Activated naive CD4-positive, alpha-beta T cell treated with anti-CD3 and anti-CD28 coated beads, Interleukin-2, amount 50 U/mL, for 16 hours (primary cell): Measurements from ENCODE around the gene DDX41.
"Not testable (repeated sequence)": the region's sequence is repeated elsewhere in the genome, so short reads cannot be mapped to it uniquely, and the experiment has no call there.

ENCODE experiments used
- DNase-seq: peaks from one replicate; pipeline ENCODE4 v3.0.0-alpha.2; 2020

Gene DDX41

GRCh38 chr5:177497292-177498012 lies 19.3 kb downstream of the DDX41 start, which contains the start of gene PDLIM7:
Gene PDLIM7, minus strand, starts transcription at chr5:177497604. Its CDS starts 1,092 bp downstream, at chr5:177496512.
- DNase-seq, result peak; percentile 91

- DNase-seq, result no peak
Observed at GRCh38 chr5:177496727-177497291, 20.0 kb downstream of the DDX41 start.

GRCh38 chr5:177496070-177496726 lies 20.6 kb downstream of the DDX41 start:
- DNase-seq, result no peak

- DNase-seq, result no peak
Observed at GRCh38 chr5:177495243-177496060, 21.3 kb downstream of the DDX41 start.

GRCh38 chr5:177494346-177495195 lies 22.2 kb downstream of the DDX41 start:
- no peak for DNase-seq

- DNase-seq, result no peak
Observed at GRCh38 chr5:177493795-177494345, 22.9 kb downstream of the DDX41 start.

- no peak for DNase-seq
Observed at GRCh38 chr5:177492841-177493240, 23.9 kb downstream of the DDX41 start.

- no peak for DNase-seq
Observed at GRCh38 chr5:177491983-177492746, 24.6 kb downstream of the DDX41 start.

GRCh38 chr5:177491429-177491945 lies 25.3 kb downstream of the DDX41 start:
- DNase-seq, result no peak

GRCh38 chr5:177490992-177491391 lies 25.8 kb downstream of the DDX41 start:
- no peak for DNase-seq

- DNase-seq, result no peak
Observed at GRCh38 chr5:177490311-177490991, 26.3 kb downstream of the DDX41 start.

GRCh38 chr5:177489119-177489716 lies 27.5 kb downstream of the DDX41 start:
- DNase-seq, result no peak

- DNase-seq, result no peak
Observed at GRCh38 chr5:177487975-177488374, 28.8 kb downstream of the DDX41 start.

GRCh38 chr5:177487144-177487543 lies 29.6 kb downstream of the DDX41 start:
- no peak for DNase-seq

GRCh38 chr5:177486256-177486655 lies 30.5 kb downstream of the DDX41 start:
- DNase-seq, result no peak

- not testable (repeated sequence) for DNase-seq
Observed at GRCh38 chr5:177485753-177486152, 31.0 kb downstream of the DDX41 start.

- DNase-seq, result no peak
Observed at GRCh38 chr5:177484902-177485549, 31.7 kb downstream of the DDX41 start.

- no peak for DNase-seq
Observed at GRCh38 chr5:177483994-177484901, 32.5 kb downstream of the DDX41 start.
